B cell (primary cell): ENCODE measurements around the gene RNF40. TPM values are rescaled to one million over a fixed set of nuclear protein-coding genes. Genes with fewer than 3 reads are reported as not detected.

Experiments
- ATAC-seq: fragments of 200-7000 bp; cut with Tn5 transposase; one replicate; pipeline ENCODE4 v1.10.0; 2021; ENCODE audit warnings: low read depth, mild to moderate bottlenecking, moderate number of reproducible peaks, moderate library complexity
- CTCF ChIA-PET: fragments of 350-600 bp; sonication (Branson Sonifier 250); formaldehyde crosslinking; loops from one replicate; lab custom pipeline; 2021; ENCODE audit warnings: antibody characterized with exemption, inconsistent platforms; lab: Charles Lee
- POLR2A ChIA-PET: fragments of 350-600 bp; sonication (Branson Sonifier 250); formaldehyde crosslinking; loops from one replicate; lab custom pipeline; 2021; ENCODE audit warnings: antibody characterized with exemption; lab: Charles Lee
- DNase-seq: peaks from one replicate; pipeline ENCODE4 v3.0.0; 2013
- H2AFZ ChIP-seq: 2 replicates; pipeline ENCODE4 v1.6.1; 2012; ENCODE audit warnings: mild to moderate bottlenecking, low read depth, low read length; ENCODE audit not compliant: insufficient read depth, poor library complexity, severe bottlenecking
- H3K27ac ChIP-seq, 2 donors: 1 replicate in 1 of 2; 2 replicates in 1 of 2; pipeline ENCODE4 v1.5.1; 2012 to 2013; ENCODE audit warnings: low read length in 2 of 2, mild to moderate bottlenecking in 2 of 2, moderate library complexity in 1 of 2
- H3K27me3 ChIP-seq, 4 experiments: fragments of 200-600 bp in 1 of 4; sonication (generic) in 1 of 4; replicated peaks in 1 of 4; 1 replicate in 2 of 4; 2 replicates in 2 of 4; pipeline versions ENCODE4 v1.6.1 to v1.7.0; 2013 to 2016; ENCODE audit warnings: low read length in 3 of 4, mild to moderate bottlenecking in 2 of 4, mixed read lengths in 1 of 4, moderate library complexity in 1 of 4; ENCODE audit not compliant: insufficient read depth in 4 of 4, control insufficient read depth in 3 of 4; ENCODE audit errors: control extremely low read depth in 1 of 4
- H3K36me3 ChIP-seq, 2 experiments: replicated peaks in 1 of 2; 1 replicate in 1 of 2; 2 replicates in 1 of 2; pipeline versions ENCODE4 v1.6.1 to v1.7.1; 2013; ENCODE audit warnings: low read length in 1 of 2; ENCODE audit not compliant: insufficient read depth in 2 of 2, control insufficient read depth in 1 of 2; ENCODE audit errors: control extremely low read depth in 1 of 2, extremely low read depth in 1 of 2
- H3K4me1 ChIP-seq, 2 donors: fragments of 200-600 bp in 1 of 2; sonication (generic) in 1 of 2; 1 replicate in 1 of 2; 2 replicates in 1 of 2; pipeline versions ENCODE4 v1.5.1 to v1.6.1; 2013 to 2017; ENCODE audit warnings: low read length in 2 of 2; ENCODE audit not compliant: control insufficient read depth in 2 of 2, insufficient read depth in 2 of 2
- H3K4me2 ChIP-seq: replicated peaks from 2 replicates; pipeline ENCODE3; 2012; ENCODE audit warnings: mild to moderate bottlenecking, low read depth, low read length; ENCODE audit not compliant: poor library complexity, severe bottlenecking
- H3K4me3 ChIP-seq, 5 experiments: fragments of 200-600 bp in 1 of 5; sonication (generic) in 1 of 5; 1 replicate in 3 of 5; 2 replicates in 2 of 5; pipeline versions ENCODE4 v1.5.1 to v1.7.0; 2011 to 2016; ENCODE audit warnings: low read length in 4 of 5, mild to moderate bottlenecking in 4 of 5, low read depth in 2 of 5, control low read depth in 1 of 5, moderate library complexity in 1 of 5; ENCODE audit not compliant: insufficient read depth in 1 of 5; ENCODE audit errors: control extremely low read depth in 1 of 5, extremely low read depth in 1 of 5
- H3K79me2 ChIP-seq: fragments of 200-600 bp; sonication (generic); one replicate; pipeline ENCODE4 v1.6.0; 2016; ENCODE audit warnings: low read length; ENCODE audit not compliant: control insufficient read depth, insufficient read depth
- H3K9ac ChIP-seq: fragments of 200-600 bp; sonication (generic); 2 replicates; pipeline ENCODE4 v1.6.1; 2017; ENCODE audit warnings: mild to moderate bottlenecking, low read length, moderate library complexity
- H3K9me3 ChIP-seq, 3 donors: one replicate each; pipeline versions ENCODE4 v1.6.1 to v1.7.1; 2013; ENCODE audit warnings: low read length in 2 of 3; ENCODE audit not compliant: control insufficient read depth in 2 of 3, insufficient read depth in 1 of 3; ENCODE audit errors: control extremely low read depth in 1 of 3
- H4K20me1 ChIP-seq: 2 replicates; pipeline ENCODE4 v1.6.0; 2012; ENCODE audit warnings: mild to moderate bottlenecking, low read length; ENCODE audit not compliant: insufficient read depth, control insufficient read depth, poor library complexity, severe bottlenecking
- H3K27ac Mint-ChIP-seq: one replicate; pipeline ENCODE4 v1.8.0; 2021; ENCODE audit warnings: mixed read lengths
- H3K27me3 Mint-ChIP-seq: one replicate; pipeline ENCODE4 v1.8.0; 2021; ENCODE audit warnings: mixed read lengths
- H3K4me1 Mint-ChIP-seq: one replicate; pipeline ENCODE4 v1.8.0; 2021; ENCODE audit warnings: mixed read lengths
- H3K4me3 Mint-ChIP-seq: one replicate; pipeline ENCODE4 v1.8.0; 2021; ENCODE audit warnings: mixed read lengths
- H3K9me3 Mint-ChIP-seq: one replicate; pipeline ENCODE4 v1.8.0; 2022; ENCODE audit warnings: mixed read lengths; ENCODE audit not compliant: insufficient read depth
- CTCF ChIP-seq: fragments of 200-600 bp; IDR thresholded peaks from one replicate; pipeline ENCODE4 v1.8.0; 2022; ENCODE audit warnings: antibody characterized with exemption, mild to moderate bottlenecking
- EZH2 ChIP-seq: IDR thresholded peaks from 2 replicates; pipeline ENCODE4 v1.6.1; 2012; ENCODE audit warnings: borderline replicate concordance, low read depth, mild to moderate bottlenecking, moderate library complexity, low read length; ENCODE audit not compliant: insufficient read depth, poor library complexity, severe bottlenecking
- WGBS: methylation state at CpG from one replicate; pipeline ENCODE4 v1.1.5; 2013; ENCODE audit warnings: missing lambda C conversion rate; ENCODE audit not compliant: insufficient coverage; 5-methylcytosine and 5-hydroxymethylcytosine counted together
- intact Hi-C: fragments of 100-400 bp; cut with micrococcal nuclease; formaldehyde crosslinking; loops from one replicate; pipeline ENCODE4 v1.10.0; 2022
- polyA plus RNA-seq: library from polyadenylated mRNA; depleted of rRNA; stranded (reverse); fragments of >200 nt; gene quantifications from 2 replicates; pipeline ENCODE4 v1.2.3, GENCODE V29; 2012
- total RNA-seq, 2 donors: library from RNA; stranded (reverse); fragments of 120-200 nt in 1 of 2; gene quantifications; 1 replicate in 1 of 2; 2 replicates in 1 of 2; pipeline versions ENCODE4 v1.2.3 to v1.2.4, GENCODE V29; 2013 to 2022

RNF40 gene
- total and polyA plus RNA-seq, 2 donors (not counting 1 experiment from before 2014, with no cell fraction given) = 41.8 to 121 TPM

- peaks cover 0 to 38% of the 10 kb centered on the region in 2 experiments for H3K36me3 ChIP-seq
- no peak overlapping the region for H3K4me3 ChIP-seq
- ATAC-seq (no peak), DNase-seq (no peak)
- Mint-ChIP-seq H3K27ac (no peak overlapping the region), H3K9me3 (no peaks in the 10 kb centered on the region), H3K4me3 (no peak overlapping the region), H3K27me3 (no peaks in the 10 kb centered on the region), H3K4me1 (peaks cover 14% of the 10 kb centered on the region)
- no peak overlapping the region for H3K27ac ChIP-seq
- H4K20me1 ChIP-seq = no peaks in the 10 kb centered on the region
- peaks cover 3% of the 10 kb centered on the region for H3K79me2 ChIP-seq
- intact Hi-C loops = no loop called here
- 98% methylated on average over 20 of the region's 20 CpGs for WGBS
- H3K9ac ChIP-seq = no peak overlapping the region
- TF ChIP-seq EZH2 (no peak), CTCF (no peak)
- ChIA-PET CTCF (no interaction called here), POLR2A (interaction anchor here (1.0 kb wide), 1 partner anchor 8 kb away, joined by 3 read pairs; the partner anchor contains the start of gene PHKG2)
- no peaks in the 10 kb centered on the region for H3K9me3 ChIP-seq
- no peak overlapping the region for H3K4me2 ChIP-seq
- H3K4me1 ChIP-seq = peaks cover 12 to 22% of the 10 kb centered on the region in 2 donors
- H3K27me3 ChIP-seq = no peaks in the 10 kb centered on the region
- no peak overlapping the region for H2AFZ ChIP-seq
Measured at GRCh38 chr16:30755955-30756780, 6.0 kb upstream of the RNF40 start.

GRCh38 chr16:30756781-30757100 lies 5.4 kb upstream of the RNF40 start:
- ChIA-PET POLR2A (interaction anchor here (1.0 kb wide), 1 partner anchor 8 kb away, joined by 3 read pairs; the partner anchor contains the start of gene PHKG2), CTCF (no interaction called here)
- TF ChIP-seq CTCF = no peak
- TF ChIP-seq EZH2 = no peak
- H3K27ac Mint-ChIP-seq = no peak overlapping the region
- WGBS = 97% methylated on average over 13 of the region's 13 CpGs
- Histone ChIP-seq H3K36me3 (peaks cover 0 to 33% of the 10 kb centered on the region in 2 experiments), H2AFZ (no peak overlapping the region), H3K27ac (no peak overlapping the region), H3K4me1 (peaks cover 12 to 25% of the 10 kb centered on the region in 2 donors), H3K27me3 (no peaks in the 10 kb centered on the region), H3K9ac (no peak overlapping the region), H4K20me1 (no peaks in the 10 kb centered on the region), H3K4me2 (no peak overlapping the region), H3K9me3 (no peaks in the 10 kb centered on the region), H3K79me2 (peaks cover 3% of the 10 kb centered on the region), H3K4me3 (no peak overlapping the region)
- peaks cover 16% of the 10 kb centered on the region for H3K4me1 Mint-ChIP-seq
- ATAC-seq = no peak
- intact Hi-C loops = no loop called here
- no peaks in the 10 kb centered on the region for H3K27me3 Mint-ChIP-seq
- no peak for DNase-seq
- no peaks in the 10 kb centered on the region for H3K9me3 Mint-ChIP-seq
- no peak overlapping the region for H3K4me3 Mint-ChIP-seq
